ENCODE results near the gene SNUPN.
A peak's percentile ranks its signal among the peaks of the same experiment; 100 is the strongest.

Gene SNUPN

DNA sequence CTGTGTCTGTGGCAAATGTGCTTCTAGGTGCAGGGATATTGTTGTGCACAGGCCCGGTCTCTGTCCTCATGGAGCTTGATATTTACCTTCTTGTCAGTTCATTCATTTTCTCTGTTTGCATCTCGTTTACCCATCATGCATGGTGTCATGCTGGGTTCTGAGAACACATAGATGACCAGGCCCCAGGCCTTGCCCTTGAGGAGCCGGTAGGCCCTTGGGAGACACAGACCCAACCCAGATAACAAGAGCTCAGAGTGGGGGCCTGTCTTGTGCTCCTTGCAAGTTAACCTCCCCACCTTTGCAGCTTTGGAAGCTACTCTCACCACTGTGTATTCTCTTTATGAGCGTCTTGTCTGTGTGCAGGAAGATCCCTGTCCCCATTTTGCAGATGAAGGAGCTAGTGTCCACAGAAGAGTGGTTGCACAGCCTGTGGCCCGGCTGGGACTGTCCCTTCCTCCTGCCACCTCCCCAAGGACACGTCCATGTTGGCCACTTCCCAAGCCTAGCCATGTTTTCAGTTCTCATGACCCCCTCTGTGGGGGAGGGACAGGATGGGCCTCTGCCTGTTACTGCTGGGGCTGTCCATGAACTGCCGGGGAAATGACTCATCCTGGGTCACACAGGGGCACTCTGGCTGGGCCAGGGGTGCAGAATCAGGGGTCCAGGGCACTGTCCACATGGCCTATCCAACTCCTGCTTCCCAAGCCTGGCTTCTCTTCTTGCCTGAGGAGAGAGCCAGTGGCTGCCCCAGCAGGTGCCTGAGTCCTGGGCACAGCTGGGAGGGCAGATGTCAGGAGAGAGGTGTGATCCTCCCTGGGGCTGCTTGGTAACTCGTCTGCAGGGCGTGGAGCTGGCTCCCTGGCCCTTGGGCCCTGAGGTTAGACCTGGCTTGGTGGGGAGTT lies 25.6 kb upstream of the SNUPN start:
- TF ChIP-seq CTCF (IDR thresholded peaks at IDR 0.05), result no peak

GRCh38 chr15:75649848-75650247 lies 24.3 kb upstream of the SNUPN start:
- no peak for TF ChIP-seq CTCF (IDR thresholded peaks at IDR 0.05)

DNA sequence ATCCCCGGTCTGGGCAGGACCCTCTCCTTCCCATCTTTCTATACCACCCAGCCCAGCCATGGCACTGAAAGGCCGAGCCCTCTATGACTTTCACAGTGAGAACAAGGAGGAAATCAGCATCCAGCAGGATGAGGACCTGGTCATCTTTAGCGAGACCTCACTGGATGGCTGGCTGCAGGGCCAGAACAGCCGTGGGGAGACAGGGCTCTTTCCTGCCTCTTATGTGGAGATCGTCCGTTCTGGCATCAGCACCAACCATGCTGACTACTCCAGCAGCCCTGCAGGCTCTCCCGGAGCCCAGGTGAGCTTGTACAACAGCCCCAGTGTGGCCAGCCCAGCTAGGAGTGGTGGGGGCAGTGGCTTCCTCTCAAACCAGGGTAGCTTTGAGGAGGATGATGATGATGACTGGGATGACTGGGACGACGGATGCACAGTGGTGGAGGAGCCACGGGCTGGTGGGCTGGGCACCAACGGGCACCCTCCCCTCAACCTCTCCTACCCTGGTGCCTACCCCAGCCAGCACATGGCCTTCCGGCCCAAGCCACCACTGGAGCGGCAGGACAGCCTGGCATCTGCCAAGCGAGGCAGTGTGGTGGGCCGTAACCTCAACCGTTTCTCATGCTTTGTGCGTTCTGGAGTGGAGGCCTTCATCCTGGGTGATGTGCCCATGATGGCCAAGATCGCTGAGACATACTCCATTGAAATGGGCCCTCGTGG lies 23.7 kb upstream of the SNUPN start:
- no peak for TF ChIP-seq CTCF (IDR thresholded peaks at IDR 0.05)

- no peak for TF ChIP-seq CTCF (IDR thresholded peaks at IDR 0.05)
Measured at GRCh38 chr15:75648156-75649000, 22.9 kb upstream of the SNUPN start.

GRCh38 chr15:75647370-75648155 lies 22.0 kb upstream of the SNUPN start, which contains the start of gene SNX33:
Gene SNX33, plus strand, starts transcription at chr15:75647912. Its CDS starts 1,191 bp downstream, at chr15:75649103.
- TF ChIP-seq CTCF (IDR thresholded peaks at IDR 0.05), result peak; percentile 57

- no peak for TF ChIP-seq CTCF (IDR thresholded peaks at IDR 0.05)
Measured at GRCh38 chr15:75646944-75647364, 21.4 kb upstream of the SNUPN start.
